Brain microvascular endothelial cell (primary cell): ENCODE data around the gene ERC2.

Experiments used
- DNase-seq: peaks from one replicate; pipeline ENCODE4 v3.0.0-alpha.2; 2020
- H3K27ac ChIP-seq: fragments of 250-450 bp; sonication (Bioruptor Pico); 2 replicates; pipeline ENCODE4 v1.5.1; 2020; ENCODE audit warnings: mild to moderate bottlenecking, moderate library complexity
- H3K27me3 ChIP-seq: fragments of 250-450 bp; sonication (Bioruptor Pico); replicated peaks from 2 replicates; pipeline ENCODE4 v1.5.1; 2020; ENCODE audit warnings: mild to moderate bottlenecking
- H3K36me3 ChIP-seq: fragments of 250-450 bp; sonication (Bioruptor Pico); replicated peaks from 2 replicates; pipeline ENCODE4 v1.5.1; 2020; ENCODE audit warnings: mild to moderate bottlenecking
- H3K4me3 ChIP-seq: 2 replicates; pipeline ENCODE4 v1.5.1; 2011; ENCODE audit warnings: low read depth, mild to moderate bottlenecking, control low read depth, low read length, moderate library complexity
- in situ Hi-C: cut with HindIII; loops from 2 replicates; pipeline ENCODE4 v1.10.0; 2017; ENCODE audit warnings: low sequenced_read_pairs, low pct_ligation_motif_present
- TF ChIP-seq, protein P1 (sequence below): IDR thresholded peaks from 2 replicates; pipeline ENCODE4 v1.5.1; 2011; ENCODE audit warnings: low read depth, mild to moderate bottlenecking, moderate library complexity, low read length, control low read depth, inconsistent platforms; ENCODE audit errors: missing control alignments

Gene ERC2

DNA sequence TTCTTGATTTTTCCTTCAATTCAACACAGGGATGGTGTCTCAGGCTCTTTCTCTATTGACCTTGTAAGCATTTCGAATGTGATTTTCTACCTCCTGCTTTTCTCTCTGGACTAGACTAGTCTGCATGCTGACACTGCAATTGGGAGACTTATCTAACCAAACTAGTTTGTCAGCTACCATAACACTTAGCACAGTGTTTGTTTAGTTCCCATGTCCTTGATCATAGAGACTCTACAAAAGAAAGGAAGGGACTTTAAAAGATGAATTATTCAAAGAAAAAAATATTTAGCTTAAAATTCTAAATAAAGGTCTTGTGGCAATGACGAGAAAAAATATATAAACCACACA is 407.0 kb downstream of the ERC2 start:
- TF ChIP-seq, protein P1, sequence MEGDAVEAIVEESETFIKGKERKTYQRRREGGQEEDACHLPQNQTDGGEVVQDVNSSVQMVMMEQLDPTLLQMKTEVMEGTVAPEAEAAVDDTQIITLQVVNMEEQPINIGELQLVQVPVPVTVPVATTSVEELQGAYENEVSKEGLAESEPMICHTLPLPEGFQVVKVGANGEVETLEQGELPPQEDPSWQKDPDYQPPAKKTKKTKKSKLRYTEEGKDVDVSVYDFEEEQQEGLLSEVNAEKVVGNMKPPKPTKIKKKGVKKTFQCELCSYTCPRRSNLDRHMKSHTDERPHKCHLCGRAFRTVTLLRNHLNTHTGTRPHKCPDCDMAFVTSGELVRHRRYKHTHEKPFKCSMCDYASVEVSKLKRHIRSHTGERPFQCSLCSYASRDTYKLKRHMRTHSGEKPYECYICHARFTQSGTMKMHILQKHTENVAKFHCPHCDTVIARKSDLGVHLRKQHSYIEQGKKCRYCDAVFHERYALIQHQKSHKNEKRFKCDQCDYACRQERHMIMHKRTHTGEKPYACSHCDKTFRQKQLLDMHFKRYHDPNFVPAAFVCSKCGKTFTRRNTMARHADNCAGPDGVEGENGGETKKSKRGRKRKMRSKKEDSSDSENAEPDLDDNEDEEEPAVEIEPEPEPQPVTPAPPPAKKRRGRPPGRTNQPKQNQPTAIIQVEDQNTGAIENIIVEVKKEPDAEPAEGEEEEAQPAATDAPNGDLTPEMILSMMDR, result no peak

DNA sequence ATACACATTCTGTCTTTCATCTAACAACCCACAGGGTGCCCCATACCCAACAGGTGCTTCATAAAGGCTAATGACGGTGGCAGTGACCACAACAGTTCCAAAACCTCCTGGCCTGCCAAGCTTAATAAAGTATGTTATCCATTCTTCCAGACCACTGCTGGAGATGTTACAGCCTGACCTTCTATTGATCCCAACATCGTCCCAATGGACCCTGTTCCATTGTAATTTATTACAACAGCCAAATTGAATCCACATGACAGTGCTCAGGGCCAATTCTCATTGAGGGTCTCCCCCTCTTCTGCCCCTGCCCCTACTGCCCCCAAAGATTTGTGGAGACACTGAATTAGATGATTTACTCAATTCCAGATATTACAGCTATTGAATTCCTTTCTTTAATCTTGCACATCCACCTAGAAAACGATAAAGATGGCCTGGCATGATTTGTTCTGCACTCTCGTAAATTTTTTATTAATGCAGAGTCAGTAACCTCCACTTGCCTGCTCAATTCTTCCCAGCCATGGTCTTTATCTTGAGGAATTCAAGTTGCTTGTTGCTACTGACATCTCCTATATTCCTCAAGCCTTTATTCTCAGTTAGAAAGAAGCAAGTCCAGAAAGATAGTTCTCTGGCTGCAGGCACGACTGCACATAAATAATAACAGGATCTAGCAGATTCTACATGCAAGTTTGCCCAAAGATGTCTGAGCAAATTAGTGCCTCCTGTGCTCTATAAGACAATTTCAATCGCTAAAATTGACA is 407.6 kb downstream of the ERC2 start:
- in situ Hi-C loops, result no loop called here
- H3K36me3 ChIP-seq, result no peaks in the 10 kb centered on the region
- no peak overlapping the region for H3K27ac ChIP-seq
- no peak overlapping the region for H3K4me3 ChIP-seq
- H3K27me3 ChIP-seq, result no peaks in the 10 kb centered on the region
- TF ChIP-seq, protein P1, result no peak
- no peak for DNase-seq

More for the DNA sequence above, 407.0 kb downstream of the ERC2 start:
- DNase-seq, result no peak
- no peaks in the 10 kb centered on the region for H3K36me3 ChIP-seq
- H3K27ac ChIP-seq, result no peak overlapping the region
- no peaks in the 10 kb centered on the region for H3K27me3 ChIP-seq
- in situ Hi-C loops, result no loop called here
- no peak overlapping the region for H3K4me3 ChIP-seq

DNA sequence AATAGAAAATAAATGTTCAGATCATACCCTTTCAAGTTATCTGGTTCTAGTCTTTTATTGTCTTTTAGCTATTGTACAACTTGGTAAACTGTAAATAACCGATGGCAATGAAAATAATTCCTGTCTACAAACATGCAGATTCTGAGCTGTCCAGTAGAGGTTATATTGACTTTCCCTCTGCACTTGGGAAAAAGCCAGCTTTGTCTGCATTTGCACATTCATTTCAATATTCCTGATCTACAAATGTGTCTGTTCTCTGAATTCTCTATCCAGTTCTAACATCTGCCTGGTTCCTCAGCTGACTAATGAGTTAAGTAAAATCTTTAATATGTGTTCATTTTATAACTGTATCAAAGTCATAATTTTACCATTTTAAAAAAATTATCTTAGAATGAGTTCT is 408.5 kb downstream of the ERC2 start:
- in situ Hi-C loops, result no loop called here

DNA sequence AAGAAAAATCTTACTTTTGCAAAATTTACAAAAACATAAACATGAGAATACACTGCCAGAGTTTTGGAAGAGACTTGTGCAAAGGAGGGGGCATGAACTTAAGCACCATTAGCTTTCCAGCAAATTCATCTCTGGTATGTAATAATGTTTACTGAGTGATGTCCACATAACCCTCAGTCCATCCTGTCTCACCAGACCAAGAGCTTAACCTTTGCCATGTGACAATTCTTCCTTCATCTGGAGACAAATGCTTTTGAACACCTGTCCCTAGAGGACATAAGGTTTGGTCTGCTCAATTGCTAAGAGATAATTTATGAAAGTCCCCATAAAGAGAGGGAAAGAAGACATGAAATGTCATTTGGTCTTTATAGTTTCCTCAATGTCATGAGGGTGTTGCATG is 412.3 kb downstream of the ERC2 start:
- no peaks in the 10 kb centered on the region for H3K27me3 ChIP-seq
- in situ Hi-C loops, result no loop called here
- TF ChIP-seq, protein P1, result no peak
- H3K27ac ChIP-seq, result no peak overlapping the region
- no peak for DNase-seq
- H3K36me3 ChIP-seq, result no peaks in the 10 kb centered on the region
- H3K4me3 ChIP-seq, result no peak overlapping the region

More for the DNA sequence above, 408.5 kb downstream of the ERC2 start:
- no peak overlapping the region for H3K27ac ChIP-seq
- TF ChIP-seq, protein P1, result no peak
- H3K4me3 ChIP-seq, result no peak overlapping the region
- DNase-seq, result no peak
- H3K36me3 ChIP-seq, result no peaks in the 10 kb centered on the region
- no peaks in the 10 kb centered on the region for H3K27me3 ChIP-seq

DNA sequence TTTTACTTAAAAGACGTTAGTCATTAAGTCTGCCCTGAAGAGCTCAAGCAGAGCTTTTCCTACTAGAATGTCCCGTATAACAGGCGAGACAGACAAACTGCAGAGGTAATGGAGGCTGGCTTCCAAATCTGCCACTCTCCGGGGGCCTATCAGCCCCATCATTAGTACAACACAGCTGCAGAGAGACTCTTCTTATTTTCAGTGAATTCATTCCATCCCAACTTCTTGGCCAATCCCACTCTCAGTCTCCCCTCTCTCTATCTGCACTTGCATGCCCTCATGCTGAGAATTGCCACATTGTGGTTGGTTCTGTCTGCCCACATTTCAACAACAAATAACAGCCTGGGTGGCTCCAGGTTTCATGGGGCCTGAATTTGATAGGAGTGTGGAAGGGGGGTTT is 412.7 kb downstream of the ERC2 start:
- H3K36me3 ChIP-seq, result no peaks in the 10 kb centered on the region
- TF ChIP-seq, protein P1, result no peak
- H3K27ac ChIP-seq, result no peak overlapping the region
- no peaks in the 10 kb centered on the region for H3K27me3 ChIP-seq
- in situ Hi-C loops, result no loop called here
- DNase-seq, result no peak
- H3K4me3 ChIP-seq, result no peak overlapping the region

DNA sequence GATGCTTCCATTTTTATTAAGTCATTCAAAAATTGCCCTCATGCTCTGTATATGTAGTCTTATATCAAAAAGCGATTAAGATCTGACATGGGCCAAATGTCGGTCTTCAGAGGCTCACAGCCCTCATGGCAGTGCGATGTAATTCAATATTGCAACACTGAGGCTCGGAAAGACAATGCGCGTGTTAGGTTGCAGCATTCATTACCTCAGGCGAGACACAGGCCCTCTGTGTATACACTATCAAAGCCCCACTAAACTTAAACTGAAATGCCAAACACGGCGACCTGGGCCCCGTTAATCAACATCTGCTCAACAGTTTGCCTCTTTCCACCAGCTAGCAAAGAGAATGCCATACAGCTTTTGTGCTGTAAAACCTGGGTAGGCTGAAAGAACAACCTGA is 413.4 kb downstream of the ERC2 start:
- TF ChIP-seq, protein P1, result no peak
- Histone ChIP-seq H3K27me3 (no peaks in the 10 kb centered on the region), H3K36me3 (no peaks in the 10 kb centered on the region), H3K4me3 (no peak overlapping the region), H3K27ac (no peak overlapping the region)
- no peak for DNase-seq
- in situ Hi-C loops, result no loop called here
